Naive thymus-derived CD4-positive, alpha-beta T cell (primary cell): ENCODE measurements around the gene BCL11B. TPM values are rescaled to one million over a fixed set of nuclear protein-coding genes. Genes with fewer than 3 reads are reported as not detected.
"Not testable (repeated sequence)": the region's sequence is repeated elsewhere in the genome, so short reads cannot be mapped to it uniquely, and the experiment has no call there.

Source experiments
- ATAC-seq: fragments of 150-1000 bp; cut with Tn5 transposase; 2 replicates; pipeline ENCODE4 v1.10.0; 2021; ENCODE audit warnings: mild to moderate bottlenecking, moderate library complexity
- CTCF ChIA-PET: fragments of 350-600 bp; sonication (Branson Sonifier 250); formaldehyde crosslinking; loops from one replicate; lab custom pipeline; 2021; ENCODE audit warnings: antibody characterized with exemption; lab: Charles Lee
- POLR2A ChIA-PET: fragments of 350-600 bp; sonication (Branson Sonifier 250); formaldehyde crosslinking; loops from one replicate; lab custom pipeline; 2021; ENCODE audit warnings: antibody characterized with exemption, inconsistent platforms; lab: Charles Lee
- DNase-seq, 9 donors: peaks; one replicate each; pipeline versions ENCODE4 v3.0.0 to v3.0.0-alpha.2; 2020 to 2022; ENCODE audit warnings: mixed read lengths in 1 of 9
- H3K27ac ChIP-seq: one replicate; pipeline ENCODE4 v1.7.0; 2013; ENCODE audit warnings: mild to moderate bottlenecking, low read depth, low read length, moderate library complexity
- H3K27me3 ChIP-seq, 2 donors: one replicate each; pipeline ENCODE4 v1.7.0; 2013; ENCODE audit warnings: low read length in 2 of 2, mild to moderate bottlenecking in 2 of 2, moderate library complexity in 2 of 2; ENCODE audit not compliant: control insufficient read depth in 2 of 2, insufficient read depth in 2 of 2
- H3K36me3 ChIP-seq, 3 experiments: 1 replicate in 2 of 3; 2 replicates in 1 of 3; pipeline ENCODE4 v1.7.0; 2013; ENCODE audit warnings: low read length in 3 of 3, mild to moderate bottlenecking in 3 of 3, moderate library complexity in 1 of 3; ENCODE audit not compliant: insufficient read depth in 3 of 3, control insufficient read depth in 2 of 3
- H3K4me1 ChIP-seq, 2 donors: one replicate each; pipeline ENCODE4 v1.7.0; 2013; ENCODE audit warnings: low read length in 2 of 2, mild to moderate bottlenecking in 2 of 2, moderate library complexity in 1 of 2; ENCODE audit not compliant: control insufficient read depth in 2 of 2, insufficient read depth in 2 of 2
- H3K4me3 ChIP-seq: 2 replicates; pipeline ENCODE4 v1.7.0; 2013; ENCODE audit warnings: mild to moderate bottlenecking, low read length
- H3K9me3 ChIP-seq, 3 experiments: 1 replicate in 2 of 3; 2 replicates in 1 of 3; pipeline ENCODE4 v1.7.0; 2013; ENCODE audit warnings: low read length in 3 of 3; ENCODE audit not compliant: control insufficient read depth in 2 of 3
- H3K27ac Mint-ChIP-seq, 9 donors: one replicate each; pipeline ENCODE4 v1.8.0; 2020 to 2022; ENCODE audit warnings: mixed read lengths in 9 of 9, mild to moderate bottlenecking in 8 of 9, moderate library complexity in 5 of 9, inconsistent platforms in 2 of 9
- H3K27me3 Mint-ChIP-seq, 5 donors: one replicate each; pipeline ENCODE4 v1.8.0; 2021 to 2022; ENCODE audit warnings: mixed read lengths in 5 of 5, mild to moderate bottlenecking in 1 of 5
- H3K36me3 Mint-ChIP-seq, 5 donors: one replicate each; pipeline ENCODE4 v1.8.0; 2020 to 2022; ENCODE audit warnings: mixed read lengths in 5 of 5, mild to moderate bottlenecking in 3 of 5, inconsistent platforms in 1 of 5
- H3K4me1 Mint-ChIP-seq, 7 donors: one replicate each; pipeline ENCODE4 v1.8.0; 2020 to 2022; ENCODE audit warnings: mixed read lengths in 7 of 7, mild to moderate bottlenecking in 3 of 7, inconsistent platforms in 1 of 7
- H3K4me3 Mint-ChIP-seq, 10 donors: one replicate each; pipeline ENCODE4 v1.8.0; 2020 to 2022; ENCODE audit warnings: mild to moderate bottlenecking in 10 of 10, mixed read lengths in 10 of 10, moderate library complexity in 6 of 10, inconsistent platforms in 2 of 10
- H3K9me3 Mint-ChIP-seq, 11 donors: one replicate each; pipeline ENCODE4 v1.8.0; 2020 to 2022; ENCODE audit warnings: mixed read lengths in 11 of 11, mild to moderate bottlenecking in 4 of 11, inconsistent platforms in 1 of 11, moderate library complexity in 1 of 11
- intact Hi-C, 2 donors: fragments of 100-400 bp; cut with micrococcal nuclease; formaldehyde crosslinking; loops; one replicate each; pipeline ENCODE4 v1.15.1; 2023
- polyA plus RNA-seq, 2 donors: library from polyadenylated mRNA; unstranded; fragments of 300-500 nt; fragmentation: Illumina TruSeq; gene quantifications; one replicate each; pipeline ENCODE4 v1.2.3, GENCODE V29; 2021
- total RNA-seq, 6 experiments: library from RNA in 5 of 6; stranded (reverse) in 5 of 6; gene quantifications; 1 replicate in 5 of 6; 2 replicates in 1 of 6; pipeline ENCODE4 v1.2.3 and lab custom pipeline; 2021 to 2026

The BCL11B gene
- total and polyA plus RNA-seq, 7 experiments from 2014 or later, result 10.9 to 269 (median 145) TPM

- Histone ChIP-seq H3K27ac (peak overlapping the region; percentile 85), H3K4me1 (peaks cover 92 to 93% of the 10 kb centered on the region in 2 donors), H3K4me3 (peak overlapping the region; percentile 49), H3K36me3 (peaks cover 0 to 21% (median 6%) of the 10 kb centered on the region in 3 experiments)
- intact Hi-C loops, result loop anchor here in 1 of 2 donors (5.0 kb wide), 1 partner anchor 1209 kb away; no protein-coding TSS in a partner anchor
- POLR2A ChIA-PET, result interaction anchor here (1.3 to 69.0 kb wide), 5 partner anchors 11 to 1017 kb away, joined by 3 to 2458 read pairs (median 12); no protein-coding TSS in a partner anchor
- Mint-ChIP-seq H3K4me3 (peak overlapping the region; percentile 72 to 94 (median 86)), H3K36me3 (peaks cover 0 to 39% (median 37%) of the 10 kb centered on the region in 5 donors), H3K4me1 (peaks cover 69 to 97% (median 95%) of the 10 kb centered on the region in 7 donors), H3K27ac (peak overlapping the region; percentile 87 to 100 (median 94))
- H3K27me3 ChIP-seq, H3K9me3 Mint-ChIP-seq, ATAC-seq, CTCF ChIA-PET, H3K27me3 Mint-ChIP-seq, H3K9me3 ChIP-seq: not testable (repeated sequence)
- DNase-seq, result peak in 1 of 9 donors; percentile 50
Observed at GRCh38 chr14:99186336-99186735, 85.7 kb downstream of the BCL11B start.

DNA sequence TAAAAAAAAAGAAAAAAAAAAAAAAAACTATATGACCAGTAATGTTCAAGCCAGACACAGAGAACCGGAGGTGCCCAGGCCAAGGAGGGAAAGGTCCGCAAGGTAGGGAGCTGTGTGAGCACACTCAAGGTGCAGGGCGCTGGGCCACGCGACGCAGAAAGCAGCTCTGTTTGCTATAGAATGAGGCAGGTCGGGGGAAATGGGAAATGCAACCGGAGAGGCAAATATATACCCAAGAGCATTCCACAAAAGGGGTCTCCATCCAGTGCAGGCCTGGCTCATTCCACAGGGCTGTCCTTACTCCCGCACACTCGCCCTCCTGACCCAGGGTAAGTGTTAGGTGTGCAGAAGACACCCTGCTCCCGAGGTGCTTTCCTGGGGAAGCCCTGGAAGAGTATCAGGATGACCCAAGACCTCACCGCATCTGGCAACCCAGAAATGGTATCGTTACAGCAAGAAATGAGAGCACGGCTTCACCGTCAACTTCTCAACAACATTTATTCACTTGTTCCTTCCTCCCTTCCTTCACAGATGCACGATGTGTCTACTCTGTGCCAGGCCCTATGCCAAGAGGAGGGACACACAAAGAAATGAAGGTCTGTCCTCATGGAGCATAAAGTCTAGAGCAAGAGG is 86.4 kb downstream of the BCL11B start:
- POLR2A ChIA-PET, result interaction anchor here (0.6 to 69.0 kb wide), 9 partner anchors 9 to 1206 kb away, joined by 3 to 2458 read pairs (median 4); no protein-coding TSS in a partner anchor
- Mint-ChIP-seq H3K27me3 (no peaks in the 10 kb centered on the region), H3K9me3 (no peaks in the 10 kb centered on the region), H3K36me3 (peaks cover 0 to 39% (median 36%) of the 10 kb centered on the region in 5 donors), H3K4me3 (peak overlapping the region; percentile 72 to 94 (median 86)), H3K27ac (peak overlapping the region; percentile 87 to 100 (median 94)), H3K4me1 (peaks cover 71 to 97% (median 95%) of the 10 kb centered on the region in 7 donors)
- intact Hi-C loops, result loop anchor here in 1 of 2 donors (5.0 kb wide), 1 partner anchor 1208 kb away; no protein-coding TSS in a partner anchor
- peaks cover 0 to 22% (median 6%) of the 10 kb centered on the region in 3 experiments for H3K36me3 ChIP-seq
- peak in 1 of 9 donors; percentile 34 for DNase-seq
- peak overlapping the region; percentile 5 for H3K4me3 ChIP-seq
- H3K27me3 ChIP-seq, result no peaks in the 10 kb centered on the region
- CTCF ChIA-PET, result interaction anchor here (0.9 kb wide), 1 partner anchor 40 kb away, joined by 3 read pairs; no protein-coding TSS in a partner anchor
- ATAC-seq, result no peak
- H3K4me1 ChIP-seq, result peaks cover 92 to 93% of the 10 kb centered on the region in 2 donors
- no peaks in the 10 kb centered on the region for H3K9me3 ChIP-seq
- peak overlapping the region; percentile 85 for H3K27ac ChIP-seq

GRCh38 chr14:99183716-99184115 is 88.3 kb downstream of the BCL11B start:
- Histone ChIP-seq H3K4me1 (peaks cover 87 to 94% of the 10 kb centered on the region in 2 donors), H3K27me3 (no peaks in the 10 kb centered on the region), H3K4me3 (peak overlapping the region; percentile 24), H3K9me3 (no peaks in the 10 kb centered on the region), H3K27ac (peak overlapping the region; percentile 85), H3K36me3 (peaks cover 0 to 22% (median 6%) of the 10 kb centered on the region in 3 experiments)
- Mint-ChIP-seq H3K4me3 (peak overlapping the region; percentile 58 to 94 (median 85)), H3K4me1 (peaks cover 74 to 97% (median 95%) of the 10 kb centered on the region in 7 donors), H3K9me3 (peaks cover 0 to 4% (median 0%) of the 10 kb centered on the region in 11 donors), H3K27me3 (no peaks in the 10 kb centered on the region), H3K27ac (peak overlapping the region; percentile 87 to 100 (median 94)), H3K36me3 (peaks cover 0 to 50% (median 39%) of the 10 kb centered on the region in 5 donors)
- DNase-seq (peak in 2 of 9 donors; percentile 8 to 9), ATAC-seq (no peak)
- ChIA-PET CTCF (interaction anchor here (0.6 kb wide), 1 partner anchor 487 kb away, joined by 3 read pairs; no protein-coding TSS in a partner anchor), POLR2A (interaction anchor here (0.6 to 69.0 kb wide), 7 partner anchors 12 to 1154 kb away, joined by 3 to 2458 read pairs (median 7); partner anchors contain the start of gene BCL11B)
- intact Hi-C loops, result loop anchor here in 1 of 2 donors (1.0 kb wide), 1 partner anchor 8 kb away; no protein-coding TSS in a partner anchor

- ChIA-PET POLR2A (interaction anchor here (0.6 to 69.0 kb wide), 6 partner anchors 13 to 1153 kb away, joined by 3 to 2458 read pairs (median 7); partner anchors contain the start of gene BCL11B), CTCF (interaction anchor here (0.6 kb wide), 1 partner anchor 486 kb away, joined by 3 read pairs; no protein-coding TSS in a partner anchor)
- Histone ChIP-seq H3K4me1 (peaks cover 88 to 98% of the 10 kb centered on the region in 2 donors), H3K27ac (peak overlapping the region; percentile 85), H3K9me3 (no peaks in the 10 kb centered on the region), H3K4me3 (no peak overlapping the region), H3K27me3 (no peaks in the 10 kb centered on the region), H3K36me3 (peaks cover 0 to 22% (median 6%) of the 10 kb centered on the region in 3 experiments)
- peak overlapping the region; percentile 87 to 100 (median 94) for H3K27ac Mint-ChIP-seq
- peaks cover 78 to 99% (median 98%) of the 10 kb centered on the region in 7 donors for H3K4me1 Mint-ChIP-seq
- peaks cover 0 to 4% (median 0%) of the 10 kb centered on the region in 11 donors for H3K9me3 Mint-ChIP-seq
- ATAC-seq, result no peak
- DNase-seq, result peak in 1 of 9 donors; percentile 8
- H3K27me3 Mint-ChIP-seq, result no peaks in the 10 kb centered on the region
- peaks cover 0 to 54% (median 41%) of the 10 kb centered on the region in 5 donors for H3K36me3 Mint-ChIP-seq
- H3K4me3 Mint-ChIP-seq, result peak overlapping the region; percentile 58 to 94 (median 85)
- intact Hi-C loops, result loop anchor here in 1 of 2 donors (1.0 kb wide), 1 partner anchor 8 kb away; no protein-coding TSS in a partner anchor
Observed at GRCh38 chr14:99183311-99183710, 88.7 kb downstream of the BCL11B start.

DNA sequence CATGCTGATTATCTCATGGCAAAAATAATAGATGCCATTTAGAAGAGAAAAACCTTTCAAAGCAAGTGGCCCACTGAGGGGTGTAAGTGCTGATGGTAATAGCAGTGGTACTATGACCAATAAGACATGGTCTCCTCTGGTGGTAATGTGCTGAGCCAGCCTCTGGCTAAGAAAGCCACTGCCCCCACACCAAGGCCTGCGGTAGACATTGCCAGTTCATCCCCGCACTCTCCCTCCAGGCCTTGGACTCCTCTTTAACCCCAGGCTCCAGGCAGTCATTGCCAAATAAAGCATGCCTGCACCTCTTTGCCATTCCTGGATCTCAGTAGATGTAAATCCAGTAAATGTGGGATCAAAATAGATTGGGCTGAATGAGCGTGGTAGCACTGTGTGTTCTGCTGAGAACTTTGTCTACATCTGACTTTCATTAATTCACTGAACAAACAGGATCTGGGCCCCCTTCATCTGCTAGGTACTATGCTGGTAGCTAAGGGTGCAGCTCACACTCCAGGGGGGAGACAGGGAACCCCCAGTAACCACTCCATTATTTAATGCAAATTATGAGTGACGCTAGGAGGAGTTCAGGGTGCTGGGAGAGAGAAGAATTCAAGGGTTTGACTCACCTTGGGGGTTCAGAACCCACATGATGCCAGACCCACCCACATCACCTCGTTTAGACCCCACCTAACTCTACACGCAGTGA is 89.3 kb downstream of the BCL11B start:
- H3K4me1 ChIP-seq, result peaks cover 82 to 98% of the 10 kb centered on the region in 2 donors
- DNase-seq (peak in 2 of 9 donors; percentile 2 to 25), ATAC-seq (no peak)
- ChIA-PET POLR2A (interaction anchor here (0.6 to 69.0 kb wide), 8 partner anchors 8 to 1153 kb away, joined by 3 to 2458 read pairs (median 4); no protein-coding TSS in a partner anchor), CTCF (interaction anchor here (0.6 kb wide), 1 partner anchor 920 kb away, joined by 3 read pairs; no protein-coding TSS in a partner anchor)
- Mint-ChIP-seq H3K27me3 (no peaks in the 10 kb centered on the region), H3K27ac (peak overlapping the region; percentile 87 to 100 (median 94)), H3K4me3 (peak overlapping the region; percentile 64 to 94 (median 85)), H3K4me1 (peaks cover 72 to 100% (median 98%) of the 10 kb centered on the region in 7 donors), H3K9me3 (peaks cover 0 to 4% (median 0%) of the 10 kb centered on the region in 11 donors), H3K36me3 (peaks cover 0 to 56% (median 37%) of the 10 kb centered on the region in 5 donors)
- peak overlapping the region; percentile 85 for H3K27ac ChIP-seq
- H3K4me3 ChIP-seq, result no peak overlapping the region
- H3K9me3 ChIP-seq, result no peaks in the 10 kb centered on the region
- H3K27me3 ChIP-seq, result no peaks in the 10 kb centered on the region
- H3K36me3 ChIP-seq, result peaks cover 0 to 28% (median 6%) of the 10 kb centered on the region in 3 experiments
- intact Hi-C loops, result loop anchor here in 1 of 2 donors (1.0 kb wide), 1 partner anchor 9 kb away; no protein-coding TSS in a partner anchor
